ENCODE results near the gene RYR2.

DNA sequence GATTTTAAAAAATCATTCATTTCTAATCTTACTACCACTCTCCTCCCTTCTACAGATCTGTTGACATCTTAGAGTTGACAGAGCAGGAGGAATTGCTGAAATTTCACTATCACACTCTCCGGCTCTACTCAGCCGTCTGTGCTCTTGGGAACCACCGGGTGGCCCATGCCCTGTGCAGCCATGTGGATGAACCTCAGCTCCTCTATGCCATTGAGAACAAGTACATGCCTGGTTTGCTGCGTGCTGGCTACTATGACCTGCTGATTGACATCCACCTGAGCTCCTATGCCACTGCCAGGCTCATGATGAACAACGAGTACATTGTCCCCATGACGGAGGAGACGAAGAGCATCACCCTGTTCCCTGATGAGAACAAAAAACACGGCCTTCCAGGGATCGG lies 572.0 kb downstream of the RYR2 start:
- TF ChIP-seq CTCF (IDR thresholded peaks at IDR 0.05) (no peak), POLR2AphosphoS5 (IDR thresholded peaks at IDR 0.05; ENCODE audit: low read depth, low read length) (no peak)
- TF ChIP-seq, protein P1, sequence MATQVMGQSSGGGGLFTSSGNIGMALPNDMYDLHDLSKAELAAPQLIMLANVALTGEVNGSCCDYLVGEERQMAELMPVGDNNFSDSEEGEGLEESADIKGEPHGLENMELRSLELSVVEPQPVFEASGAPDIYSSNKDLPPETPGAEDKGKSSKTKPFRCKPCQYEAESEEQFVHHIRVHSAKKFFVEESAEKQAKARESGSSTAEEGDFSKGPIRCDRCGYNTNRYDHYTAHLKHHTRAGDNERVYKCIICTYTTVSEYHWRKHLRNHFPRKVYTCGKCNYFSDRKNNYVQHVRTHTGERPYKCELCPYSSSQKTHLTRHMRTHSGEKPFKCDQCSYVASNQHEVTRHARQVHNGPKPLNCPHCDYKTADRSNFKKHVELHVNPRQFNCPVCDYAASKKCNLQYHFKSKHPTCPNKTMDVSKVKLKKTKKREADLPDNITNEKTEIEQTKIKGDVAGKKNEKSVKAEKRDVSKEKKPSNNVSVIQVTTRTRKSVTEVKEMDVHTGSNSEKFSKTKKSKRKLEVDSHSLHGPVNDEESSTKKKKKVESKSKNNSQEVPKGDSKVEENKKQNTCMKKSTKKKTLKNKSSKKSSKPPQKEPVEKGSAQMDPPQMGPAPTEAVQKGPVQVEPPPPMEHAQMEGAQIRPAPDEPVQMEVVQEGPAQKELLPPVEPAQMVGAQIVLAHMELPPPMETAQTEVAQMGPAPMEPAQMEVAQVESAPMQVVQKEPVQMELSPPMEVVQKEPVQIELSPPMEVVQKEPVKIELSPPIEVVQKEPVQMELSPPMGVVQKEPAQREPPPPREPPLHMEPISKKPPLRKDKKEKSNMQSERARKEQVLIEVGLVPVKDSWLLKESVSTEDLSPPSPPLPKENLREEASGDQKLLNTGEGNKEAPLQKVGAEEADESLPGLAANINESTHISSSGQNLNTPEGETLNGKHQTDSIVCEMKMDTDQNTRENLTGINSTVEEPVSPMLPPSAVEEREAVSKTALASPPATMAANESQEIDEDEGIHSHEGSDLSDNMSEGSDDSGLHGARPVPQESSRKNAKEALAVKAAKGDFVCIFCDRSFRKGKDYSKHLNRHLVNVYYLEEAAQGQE (IDR thresholded peaks at IDR 0.05; ENCODE audit: insufficient read depth in 1 of 2, low read depth in 2 of 2, low read length in 1 of 2): no peak

Measured in Panc1 (cell line).